IMR-90 (cell line): ENCODE measurements around the gene SAXO1. TPM values are rescaled to one million over a fixed set of nuclear protein-coding genes. Genes with fewer than 3 reads are reported as not detected.

Experiments
- ATAC-seq: fragments of 200-7000 bp; cut with Tn5 transposase; 2 replicates; pipeline ENCODE4 v1.9.1; 2020; ENCODE audit warnings: low read depth, mild to moderate bottlenecking, moderate library complexity
- BruUV-seq: library from RNA; stranded (reverse); fragments of 400-500 nt; replicated peaks from 2 replicates; lab custom pipeline; 2021; lab: Mats Ljungman, UMichigan
- CTCF ChIA-PET: fragments of 300-600 bp; formaldehyde crosslinking; extraction: SDS; loops from one replicate; lab custom pipeline; 2021; ENCODE audit warnings: antibody characterized with exemption; lab: Yijun Ruan, JAX
- POLR2A ChIA-PET: fragments of 300-600 bp; sonication (Branson Sonifier 250); formaldehyde crosslinking; loops from one replicate; lab custom pipeline; 2022; ENCODE audit warnings: antibody characterized with exemption; ENCODE audit not compliant: unreplicated experiment; lab: Charles Lee
- DNase-seq: peaks from one replicate; pipeline ENCODE4 v3.0.0; 2013
- H2AFZ ChIP-seq: replicated peaks from 2 replicates; pipeline ENCODE3; 2013; ENCODE audit warnings: low read length, mild to moderate bottlenecking; ENCODE audit not compliant: poor library complexity
- H2AK5ac ChIP-seq: 2 replicates; pipeline ENCODE4 v1.6.1; 2013; ENCODE audit warnings: low read depth, low read length, inconsistent platforms
- H2AK9ac ChIP-seq: replicated peaks from 2 replicates; pipeline ENCODE3; 2013; ENCODE audit warnings: mild to moderate bottlenecking, low read depth, low read length, moderate library complexity; ENCODE audit not compliant: poor library complexity
- H2BK120ac ChIP-seq: 2 replicates; pipeline ENCODE4 v1.6.1; 2013; ENCODE audit warnings: low read depth, low read length, inconsistent platforms
- H2BK15ac ChIP-seq: 3 replicates; pipeline ENCODE4 v1.6.1; 2013; ENCODE audit warnings: low read depth, low read length, inconsistent platforms
- H2BK20ac ChIP-seq: 2 replicates; pipeline ENCODE4 v1.6.1; 2013; ENCODE audit warnings: low read depth, mild to moderate bottlenecking, inconsistent platforms, low read length, moderate library complexity
- H2BK5ac ChIP-seq: 2 replicates; pipeline ENCODE4 v1.6.1; 2013; ENCODE audit warnings: mild to moderate bottlenecking, low read depth, low read length, inconsistent platforms; ENCODE audit not compliant: poor library complexity, severe bottlenecking
- H3K14ac ChIP-seq: replicated peaks from 2 replicates; pipeline ENCODE4 v1.6.1; 2013; ENCODE audit warnings: low read depth, low read length, inconsistent platforms
- H3K18ac ChIP-seq: 2 replicates; pipeline ENCODE4 v1.6.1; 2013; ENCODE audit warnings: low read depth, low read length, control low read depth
- H3K23ac ChIP-seq: 2 replicates; pipeline ENCODE4 v1.6.1; 2013; ENCODE audit warnings: low read depth, low read length, inconsistent platforms
- H3K27ac ChIP-seq: 2 replicates; pipeline ENCODE4 v1.5.1; 2013; ENCODE audit warnings: mild to moderate bottlenecking, control low read depth, low read length; ENCODE audit not compliant: insufficient read depth
- H3K27me3 ChIP-seq: 2 replicates; pipeline ENCODE4 v1.6.1; 2013; ENCODE audit warnings: low read length; ENCODE audit not compliant: control insufficient read depth, insufficient read depth
- H3K36me3 ChIP-seq: 2 replicates; pipeline ENCODE4 v1.6.1; 2013; ENCODE audit warnings: low read length, mixed read lengths; ENCODE audit not compliant: control insufficient read depth, insufficient read depth
- H3K4ac ChIP-seq: 2 replicates; pipeline ENCODE4 v1.6.1; 2013; ENCODE audit warnings: low read depth, low read length, inconsistent platforms
- H3K4me1 ChIP-seq: 2 replicates; pipeline ENCODE4 v1.6.1; 2013; ENCODE audit warnings: low read length, mixed read lengths; ENCODE audit not compliant: control insufficient read depth, insufficient read depth
- H3K4me2 ChIP-seq: 2 replicates; pipeline ENCODE4 v1.6.1; 2013; ENCODE audit warnings: low read depth, mild to moderate bottlenecking, control low read depth, low read length, moderate library complexity
- H3K4me3 ChIP-seq: 2 replicates; pipeline ENCODE4 v1.5.1; 2013; ENCODE audit warnings: low read depth, mild to moderate bottlenecking, control low read depth, low read length, moderate library complexity; ENCODE audit not compliant: insufficient read depth
- H3K56ac ChIP-seq: 2 replicates; pipeline ENCODE4 v1.6.1; 2013; ENCODE audit warnings: low read length, inconsistent platforms; ENCODE audit not compliant: insufficient read depth; ENCODE audit errors: extremely low read depth
- H3K79me1 ChIP-seq, 2 experiments: 2 replicates each; pipeline ENCODE4 v1.6.1; 2013; ENCODE audit warnings: low read length in 2 of 2, inconsistent platforms in 1 of 2, low read depth in 1 of 2
- H3K9ac ChIP-seq: 2 replicates; pipeline ENCODE4 v1.6.1; 2013; ENCODE audit warnings: low read depth, low read length, control low read depth
- H3K9me1 ChIP-seq: 2 replicates; pipeline ENCODE4 v1.6.1; 2013; ENCODE audit warnings: low read length, inconsistent platforms; ENCODE audit not compliant: insufficient read depth
- H3K9me3 ChIP-seq: 2 replicates; pipeline ENCODE4 v1.6.1; 2013; ENCODE audit warnings: low read length; ENCODE audit not compliant: control insufficient read depth, insufficient read depth
- H4K20me1 ChIP-seq: 2 replicates; pipeline ENCODE4 v1.6.1; 2013; ENCODE audit warnings: low read length, inconsistent platforms; ENCODE audit not compliant: insufficient read depth
- H4K5ac ChIP-seq: 2 replicates; pipeline ENCODE4 v1.6.1; 2013; ENCODE audit warnings: mild to moderate bottlenecking, low read depth, low read length, control low read depth
- H4K8ac ChIP-seq, 2 experiments: 2 replicates each; pipeline ENCODE4 v1.6.1; 2013; ENCODE audit warnings: low read depth in 2 of 2, low read length in 2 of 2, control low read depth in 1 of 2, inconsistent platforms in 1 of 2
- H4K91ac ChIP-seq: 2 replicates; pipeline ENCODE4 v1.6.1; 2013; ENCODE audit warnings: low read depth, low read length, inconsistent platforms; ENCODE audit not compliant: insufficient read depth
- FOS ChIP-seq: fragments of 150-350 bp; IDR thresholded peaks from 2 replicates; pipeline ENCODE4 v1.6.1; 2016; ENCODE audit warnings: low read depth, low read length
- MAFK ChIP-seq: IDR thresholded peaks from 2 replicates; pipeline ENCODE4 v1.6.1; 2012; ENCODE audit warnings: low read depth, low read length, improper control_type of control experiment
- WGBS, 2 experiments: methylation state at CpG; one replicate each; pipeline versions ENCODE4 v1.1.5 to v1.1.7; 2013; ENCODE audit warnings: missing lambda C conversion rate in 2 of 2; ENCODE audit not compliant: insufficient read length in 1 of 2; ENCODE audit errors: extremely low coverage in 2 of 2; 5-methylcytosine and 5-hydroxymethylcytosine counted together
- dilution Hi-C: fragments of 300-500 bp; cut with HindIII; formaldehyde crosslinking; loops from one replicate; pipeline ENCODE4 v1.14.3; 2018; ENCODE audit warnings: low sequenced_read_pairs; ENCODE audit not compliant: unreplicated experiment
- in situ Hi-C: fragments of 300-500 bp; cut with MboI; formaldehyde crosslinking; loops from 3 replicates; pipeline ENCODE4 v1.14.3; 2019; ENCODE audit warnings: low sequenced_read_pairs, inconsistent platforms, mixed read lengths
- intact Hi-C: fragments of 100-400 bp; cut with micrococcal nuclease; formaldehyde crosslinking; loops from 2 replicates; pipeline ENCODE4 v1.10.0; 2022
- polyA plus RNA-seq, 3 experiments: library from polyadenylated mRNA; depleted of rRNA; stranded (reverse); fragments of >200 nt; gene quantifications; 2 replicates each; pipeline ENCODE4 v1.2.3, GENCODE V29; 2012; ENCODE audit warnings: low replicate concordance in 1 of 3
- total RNA-seq: library from RNA; depleted of rRNA; stranded (reverse); fragments of >200 nt; gene quantifications from 2 replicates; pipeline ENCODE4 v1.2.3, GENCODE V29; 2012

The SAXO1 gene
- total and polyA plus RNA-seq, 2 of the 4 experiments (the other 2 are of a cell fraction), result not detected

DNA sequence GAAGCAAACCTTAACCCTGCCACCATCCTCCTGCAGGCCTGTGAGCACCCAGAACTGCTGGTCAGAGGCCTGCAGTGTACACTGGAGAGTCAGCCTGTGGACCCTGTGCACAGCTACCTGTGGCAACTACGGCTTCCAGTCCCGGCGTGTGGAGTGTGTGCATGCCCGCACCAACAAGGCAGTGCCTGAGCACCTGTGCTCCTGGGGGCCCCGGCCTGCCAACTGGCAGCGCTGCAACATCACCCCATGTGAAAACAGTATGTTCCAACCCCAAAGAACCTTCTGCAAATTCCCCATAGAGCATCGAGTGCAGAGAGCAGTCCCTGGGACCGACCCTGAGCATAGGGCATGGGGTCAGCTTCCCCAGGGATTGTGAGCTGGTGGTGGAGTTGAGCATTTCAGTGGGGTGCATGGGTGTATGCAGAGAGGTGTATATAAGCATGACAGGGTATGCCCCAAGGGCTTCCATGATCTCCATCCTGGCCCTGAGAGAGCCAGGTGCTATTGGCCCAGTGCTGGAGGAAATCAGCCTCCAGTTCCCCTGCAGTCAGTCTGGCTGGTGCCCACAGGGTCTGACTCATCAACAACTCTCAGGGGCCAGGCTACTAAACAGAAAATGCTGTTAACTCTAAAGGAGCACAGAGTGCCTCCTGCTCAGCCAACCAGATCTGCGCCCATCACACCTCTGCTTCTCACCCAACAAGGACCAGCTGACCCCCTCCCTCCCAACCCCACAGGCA, 126.2 kb downstream of the SAXO1 start:
- dilution Hi-C loops, result no loop called here
- 100% methylated on average over 1 of the region's 9 CpGs; no CpG with 5 or more reads in 1 of the 2 experiments for WGBS, 2 experiments
- intact Hi-C loops, result no loop called here
- Histone ChIP-seq H2BK120ac (no peak overlapping the region), H4K91ac (no peak overlapping the region), H4K20me1 (no peaks in the 10 kb centered on the region), H3K4me3 (no peak overlapping the region), H3K4me1 (peaks cover 19% of the 10 kb centered on the region), H3K27ac (no peak overlapping the region), H3K79me1 (no peaks in the 10 kb centered on the region), H3K27me3 (no peaks in the 10 kb centered on the region), H4K5ac (no peak overlapping the region), H3K4ac (no peak overlapping the region), H3K23ac (no peak overlapping the region), H3K36me3 (no peaks in the 10 kb centered on the region), H2AK5ac (no peak overlapping the region), H3K9me1 (peaks cover 12% of the 10 kb centered on the region), H3K14ac (no peak overlapping the region), H2BK5ac (no peak overlapping the region), H2BK15ac (no peak overlapping the region), H3K9me3 (no peaks in the 10 kb centered on the region), H4K8ac (no peak overlapping the region), H3K4me2 (no peak overlapping the region), H3K56ac (no peak overlapping the region), H3K18ac (no peak overlapping the region), H2AFZ (peak overlapping the region; percentile 34), H2BK20ac (no peak overlapping the region), H3K9ac (no peak overlapping the region), H2AK9ac (no peak overlapping the region)
- ChIA-PET CTCF (no interaction called here), POLR2A (no interaction called here)
- BruUV-seq, result no TSS peak
- in situ Hi-C loops, result no loop called here
- DNase-seq, result peak; percentile 69
- TF ChIP-seq MAFK (no peak), FOS (peak; percentile 34; the same call in 1 of the 2 replicates)
- ATAC-seq, result peak; percentile 73
